ENCODE measurements around the gene ATP2B2.

- no peak for TF ChIP-seq EZH2 (IDR thresholded peaks at IDR 0.05; ENCODE audit: borderline replicate concordance, low read depth, low read length, severe bottlenecking)
- TF ChIP-seq CTCF (IDR thresholded peaks at IDR 0.05; ENCODE audit: borderline replicate concordance, extremely low read depth, low read length, poor library complexity, severe bottlenecking) = no peak
These were observed 5.5 kb upstream of the ATP2B2 start for GRCh38 chr3:10510743-10511432.
